H1 (cell line): ENCODE measurements around the gene CRYBB1. TPM values are rescaled to one million over a fixed set of nuclear protein-coding genes. Genes with fewer than 3 reads are reported as not detected.

ENCODE experiments used
- ASH2L ChIP-seq: fragments of 200-600, 300-600 bp; sonication (generic); IDR thresholded peaks from one replicate; pipeline ENCODE4 v1.7.1; 2017; ENCODE audit warnings: low read length
- BCL11A ChIP-seq, 2 experiments: IDR thresholded peaks; one replicate each; pipeline ENCODE4 v1.6.1; 2011; ENCODE audit warnings: low read depth in 2 of 2, low read length in 2 of 2, mild to moderate bottlenecking in 2 of 2
- CREB1 ChIP-seq: IDR thresholded peaks from 2 replicates; pipeline ENCODE4 v1.6.1; 2012; ENCODE audit warnings: inconsistent platforms
- PHF8 ChIP-seq: fragments of 200-600 bp; sonication (generic); conservative IDR thresholded peaks from 2 replicates; pipeline ENCODE4 v1.7.1; 2012; ENCODE audit warnings: low read depth, mild to moderate bottlenecking, inconsistent platforms, low read length, moderate library complexity
- POLR2A ChIP-seq, 2 experiments: IDR thresholded peaks; 1 replicate in 1 of 2; 2 replicates in 1 of 2; pipeline ENCODE4 v1.6.1; 2011; ENCODE audit warnings: low read depth in 2 of 2, low read length in 2 of 2, mild to moderate bottlenecking in 2 of 2; ENCODE audit errors: control extremely low read depth in 1 of 2
- SIN3A ChIP-seq, 2 experiments: IDR thresholded peaks in 1 of 2; conservative IDR thresholded peaks in 1 of 2; 2 replicates each; pipeline ENCODE4 v1.6.1; 2011 to 2012; ENCODE audit warnings: low read length in 2 of 2, improper control_type of control experiment in 1 of 2, low read depth in 1 of 2, mild to moderate bottlenecking in 1 of 2
- TBP ChIP-seq: IDR thresholded peaks from 2 replicates; pipeline ENCODE4 v1.6.1; 2011; ENCODE audit warnings: low read depth, low read length, improper control_type of control experiment
- ZNF274 ChIP-seq: IDR thresholded peaks from 2 replicates; pipeline ENCODE4 v1.7.0; 2012; ENCODE audit warnings: low read length, borderline replicate concordance; ENCODE audit errors: extremely low read depth
- polyA plus RNA-seq, 7 experiments: library from polyadenylated mRNA; depleted of rRNA in 3 of 7; stranded (reverse) in 5 of 7; unstranded in 2 of 7; fragments of >200 nt in 5 of 7; fragments of 200-250 nt in 2 of 7; gene quantifications; 1 replicate in 5 of 7; 2 replicates in 1 of 7; 4 replicates in 1 of 7; pipeline versions ENCODE4 v1.2.1 to v1.2.3, GENCODE V29; 2011 to 2013; ENCODE audit warnings: missing spikeins in 2 of 7, mixed read lengths in 2 of 7
- total RNA-seq: library from RNA; stranded (reverse); fragmentation: NEBNext Ultra II Directional; extraction: Animal tissue kit (Norgen Biotek cat#: 25700); gene quantifications from 2 replicates; pipeline ENCODE4 v1.2.1, GENCODE V29; 2021
- TF ChIP-seq, protein P1 (sequence below): IDR thresholded peaks from 2 replicates; pipeline ENCODE4 v1.6.1; 2012; ENCODE audit warnings: inconsistent platforms
- TF ChIP-seq, protein P2 (sequence below): IDR thresholded peaks from 2 replicates; pipeline ENCODE4 v1.6.1; 2012; ENCODE audit warnings: inconsistent platforms

Gene CRYBB1
- total and polyA plus RNA-seq, 2 of the 8 experiments (the other 6 are each of a cell fraction or from before 2014, with no cell fraction given) = 1.7 to 6.0 TPM

DNA sequence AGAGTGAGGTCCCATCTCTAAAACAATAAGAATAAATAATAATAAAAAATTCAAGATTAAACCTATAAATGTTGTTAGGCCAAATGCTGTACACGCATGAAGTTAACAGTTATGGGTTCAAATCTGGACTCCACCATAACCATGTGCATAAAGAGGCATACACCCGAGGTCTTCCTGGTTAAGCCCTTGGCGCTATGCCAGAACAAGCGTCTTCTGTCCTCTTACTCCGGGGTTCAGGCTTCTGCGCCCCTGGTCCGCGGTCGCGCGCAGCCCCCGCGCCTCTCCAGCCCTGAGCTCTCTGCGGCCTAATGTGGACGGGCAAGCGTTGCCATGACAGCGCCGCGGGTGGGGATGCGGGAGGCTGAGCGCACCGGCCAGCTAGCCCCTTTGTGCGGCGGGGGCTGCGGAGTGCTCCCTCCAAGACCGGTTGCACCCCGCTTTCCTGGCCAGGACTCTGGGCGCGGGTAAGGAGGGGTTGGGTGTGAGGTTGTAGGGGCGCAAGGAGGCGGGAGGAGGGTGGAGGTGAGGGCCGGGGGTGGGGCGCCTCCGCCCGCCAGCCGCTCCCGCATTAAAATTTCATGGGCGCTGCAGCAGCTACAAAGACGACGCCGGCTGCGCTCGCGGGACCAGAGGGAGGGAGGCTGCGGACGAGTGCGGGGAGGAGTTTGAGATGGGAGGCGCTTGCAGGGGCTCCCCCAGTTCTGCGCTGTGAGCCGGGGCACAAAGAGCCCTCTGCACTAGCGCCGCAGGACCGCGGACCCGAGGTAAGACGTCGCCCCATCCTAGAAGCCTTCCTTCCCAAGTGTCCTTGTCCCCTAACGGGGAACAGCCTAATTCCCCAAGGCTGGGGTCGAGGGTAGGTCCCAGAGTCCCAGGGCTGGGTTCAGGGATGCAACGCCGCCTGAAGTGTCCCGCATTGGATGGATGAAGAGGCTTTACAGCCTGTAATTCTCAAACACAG is 39.3 kb upstream of the CRYBB1 start, which contains the start of gene MIAT (continued):
- no peak for TF ChIP-seq SIN3A (conservative IDR thresholded peaks at IDR 0.05 in 1 of 2, IDR thresholded peaks at IDR 0.05 in 1 of 2; ENCODE audit: low read depth in 1 of 2, low read length in 2 of 2)
- TF ChIP-seq, protein P1, sequence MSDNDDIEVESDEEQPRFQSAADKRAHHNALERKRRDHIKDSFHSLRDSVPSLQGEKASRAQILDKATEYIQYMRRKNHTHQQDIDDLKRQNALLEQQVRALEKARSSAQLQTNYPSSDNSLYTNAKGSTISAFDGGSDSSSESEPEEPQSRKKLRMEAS = 0 out of 2 replicates have a peak, but pooled peaks have one; percentile 33
- TF ChIP-seq ASH2L = peak; percentile 45
- TF ChIP-seq, protein P2, sequence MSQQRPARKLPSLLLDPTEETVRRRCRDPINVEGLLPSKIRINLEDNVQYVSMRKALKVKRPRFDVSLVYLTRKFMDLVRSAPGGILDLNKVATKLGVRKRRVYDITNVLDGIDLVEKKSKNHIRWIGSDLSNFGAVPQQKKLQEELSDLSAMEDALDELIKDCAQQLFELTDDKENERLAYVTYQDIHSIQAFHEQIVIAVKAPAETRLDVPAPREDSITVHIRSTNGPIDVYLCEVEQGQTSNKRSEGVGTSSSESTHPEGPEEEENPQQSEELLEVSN = 0 out of 2 replicates have a peak, but pooled peaks have one; percentile 9
- peak; percentile 10; the same call in 1 of the 2 replicates for TF ChIP-seq CREB1
- TF ChIP-seq BCL11A (IDR thresholded peaks at IDR 0.05; ENCODE audit: low read depth in 2 of 2, low read length in 2 of 2) = no peak
- TF ChIP-seq TBP = no peak; the same call in none of the 2 replicates
- TF ChIP-seq ZNF274 = no peak
- TF ChIP-seq PHF8 = peak; percentile 34; the same call in 1 of the 2 replicates
- peak in 1 of 2 experiments; percentile 51; a peak in 1 of 3 replicates for TF ChIP-seq POLR2A (IDR thresholded peaks at IDR 0.05; ENCODE audit: control extremely low read depth in 1 of 2, low read depth in 2 of 2, low read length in 2 of 2)
